Keratinocyte (primary cell): ENCODE measurements around the gene IQGAP3.

Source experiments
- CTCF ChIP-seq, 3 experiments: IDR thresholded peaks in 1 of 3; conservative IDR thresholded peaks in 1 of 3; optimal IDR thresholded peaks in 1 of 3; 2 replicates in 2 of 3; 3 replicates in 1 of 3; pipeline versions ENCODE3 to v1.5.1; 2011; ENCODE audit warnings: low read length in 3 of 3, mild to moderate bottlenecking in 3 of 3, moderate library complexity in 2 of 3, control low read depth in 1 of 3, inconsistent platforms in 1 of 3; ENCODE audit not compliant: insufficient read depth in 2 of 3; ENCODE audit errors: extremely low read depth in 1 of 3
- EZH2 ChIP-seq: IDR thresholded peaks from one replicate; pipeline ENCODE4 v1.6.1; 2012; ENCODE audit warnings: inconsistent platforms, mild to moderate bottlenecking, low read length, moderate library complexity

DNA sequence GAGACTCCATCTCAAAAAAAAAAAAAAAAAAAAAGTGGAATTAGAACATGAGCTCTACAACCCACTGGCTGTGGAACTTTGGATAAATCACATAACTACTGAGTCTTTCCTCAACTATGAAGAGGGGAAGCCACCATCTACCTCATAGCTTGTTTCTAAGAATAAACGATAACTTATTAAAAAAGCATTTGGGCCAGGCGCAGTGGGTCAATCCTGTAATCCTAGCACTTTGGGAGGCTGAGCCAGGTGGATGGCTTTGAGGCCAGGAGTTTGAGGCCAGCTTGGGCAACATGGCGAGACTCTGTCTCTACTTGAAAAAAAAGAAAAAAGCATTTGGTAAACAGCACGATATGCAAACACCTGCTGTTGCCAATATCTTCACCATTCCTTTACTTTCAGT, 40.0 kb downstream of the IQGAP3 start:
- TF ChIP-seq EZH2 (no peak), CTCF (optimal IDR thresholded peaks at IDR 0.05 in 1 of 3, IDR thresholded peaks at IDR 0.05 in 1 of 3, conservative IDR thresholded peaks at IDR 0.05 in 1 of 3; ENCODE audit: extremely low read depth in 1 of 3, insufficient read depth in 2 of 3, low read length in 3 of 3) (no peak)
